NT2/D1 (cell line): ENCODE results near the gene PSMA2.

Experiments
- SUZ12 ChIP-seq: IDR thresholded peaks from 2 replicates; pipeline ENCODE4 v1.6.1; 2011; ENCODE audit not compliant: insufficient read length, insufficient read depth; ENCODE audit errors: extremely low read depth
- ZNF274 ChIP-seq: IDR thresholded peaks from 2 replicates; pipeline ENCODE4 v1.6.1; 2011; ENCODE audit warnings: mild to moderate bottlenecking, low read depth, low read length

DNA sequence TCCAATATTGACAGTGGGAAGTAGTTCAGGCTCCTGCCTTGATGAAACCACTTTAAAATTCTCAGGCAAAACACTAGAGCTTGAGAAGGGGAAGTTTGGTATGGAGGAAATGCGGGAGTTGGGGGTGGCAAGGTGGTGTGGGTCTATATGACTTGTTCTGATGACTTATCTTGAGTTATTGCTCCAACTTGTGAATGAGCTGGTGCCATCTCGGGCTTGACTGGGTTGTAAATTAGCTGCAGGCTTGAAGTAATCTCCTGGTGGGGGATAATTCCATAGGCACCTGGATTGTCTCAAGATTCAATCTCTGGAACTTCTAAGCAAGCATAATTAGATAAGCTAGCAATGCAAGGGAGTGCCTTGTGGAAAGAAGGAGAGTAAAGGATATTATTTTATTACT is 29.2 kb upstream of the PSMA2 start:
- TF ChIP-seq ZNF274 (no peak), SUZ12 (no peak)
